B cell (primary cell): ENCODE measurements around the gene WNT16.

ENCODE experiments used
- EZH2 ChIP-seq: IDR thresholded peaks from 2 replicates; pipeline ENCODE4 v1.6.1; 2012; ENCODE audit warnings: borderline replicate concordance, low read depth, mild to moderate bottlenecking, moderate library complexity, low read length; ENCODE audit not compliant: insufficient read depth, poor library complexity, severe bottlenecking
- TF ChIP-seq, protein P1 (sequence below): fragments of 200-600 bp; IDR thresholded peaks from one replicate; pipeline ENCODE4 v1.8.0; 2022; ENCODE audit warnings: antibody characterized with exemption, mild to moderate bottlenecking

DNA sequence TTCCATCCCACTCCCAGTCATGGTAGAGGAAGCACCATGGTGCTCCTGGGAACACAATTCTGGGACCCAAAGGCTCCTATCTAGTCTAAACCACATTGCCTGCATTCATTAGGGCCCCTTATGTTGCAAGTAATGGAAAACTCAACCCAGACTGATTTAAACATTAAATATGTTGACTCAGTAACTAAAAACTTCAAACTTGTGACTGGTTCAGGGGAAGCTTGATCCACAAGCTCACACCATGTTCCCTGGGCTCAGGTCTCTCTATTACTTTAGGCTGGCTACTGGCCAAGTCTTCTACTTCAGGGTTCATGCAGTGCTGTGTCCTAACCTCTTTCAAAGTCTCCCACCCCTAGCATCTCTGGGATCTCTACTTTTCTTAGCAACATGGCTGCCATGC is 13.1 kb downstream of the WNT16 start:
- TF ChIP-seq, protein P1, sequence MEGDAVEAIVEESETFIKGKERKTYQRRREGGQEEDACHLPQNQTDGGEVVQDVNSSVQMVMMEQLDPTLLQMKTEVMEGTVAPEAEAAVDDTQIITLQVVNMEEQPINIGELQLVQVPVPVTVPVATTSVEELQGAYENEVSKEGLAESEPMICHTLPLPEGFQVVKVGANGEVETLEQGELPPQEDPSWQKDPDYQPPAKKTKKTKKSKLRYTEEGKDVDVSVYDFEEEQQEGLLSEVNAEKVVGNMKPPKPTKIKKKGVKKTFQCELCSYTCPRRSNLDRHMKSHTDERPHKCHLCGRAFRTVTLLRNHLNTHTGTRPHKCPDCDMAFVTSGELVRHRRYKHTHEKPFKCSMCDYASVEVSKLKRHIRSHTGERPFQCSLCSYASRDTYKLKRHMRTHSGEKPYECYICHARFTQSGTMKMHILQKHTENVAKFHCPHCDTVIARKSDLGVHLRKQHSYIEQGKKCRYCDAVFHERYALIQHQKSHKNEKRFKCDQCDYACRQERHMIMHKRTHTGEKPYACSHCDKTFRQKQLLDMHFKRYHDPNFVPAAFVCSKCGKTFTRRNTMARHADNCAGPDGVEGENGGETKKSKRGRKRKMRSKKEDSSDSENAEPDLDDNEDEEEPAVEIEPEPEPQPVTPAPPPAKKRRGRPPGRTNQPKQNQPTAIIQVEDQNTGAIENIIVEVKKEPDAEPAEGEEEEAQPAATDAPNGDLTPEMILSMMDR: no peak
- no peak for TF ChIP-seq EZH2
